Prostate gland (tissue), 2 donors: ENCODE data around the gene SKAP2.

ENCODE experiments used
- POLR2A ChIP-seq: fragments of 450-650 bp; IDR thresholded peaks from one replicate; pipeline ENCODE4 v1.6.1; 2016; ENCODE audit warnings: antibody characterized with exemption, mild to moderate bottlenecking
- TF ChIP-seq, protein P1 (sequence below), 4 experiments: fragments of 200-600 bp in 2 of 4; fragments of 450-650 bp in 2 of 4; sonication (generic) in 2 of 4; IDR thresholded peaks; 1 replicate in 3 of 4; 2 replicates in 1 of 4; pipeline ENCODE4 v1.5.1; 2016 to 2019; ENCODE audit warnings: antibody characterized with exemption in 4 of 4, mild to moderate bottlenecking in 2 of 4, moderate library complexity in 2 of 4

- TF ChIP-seq, protein P1, sequence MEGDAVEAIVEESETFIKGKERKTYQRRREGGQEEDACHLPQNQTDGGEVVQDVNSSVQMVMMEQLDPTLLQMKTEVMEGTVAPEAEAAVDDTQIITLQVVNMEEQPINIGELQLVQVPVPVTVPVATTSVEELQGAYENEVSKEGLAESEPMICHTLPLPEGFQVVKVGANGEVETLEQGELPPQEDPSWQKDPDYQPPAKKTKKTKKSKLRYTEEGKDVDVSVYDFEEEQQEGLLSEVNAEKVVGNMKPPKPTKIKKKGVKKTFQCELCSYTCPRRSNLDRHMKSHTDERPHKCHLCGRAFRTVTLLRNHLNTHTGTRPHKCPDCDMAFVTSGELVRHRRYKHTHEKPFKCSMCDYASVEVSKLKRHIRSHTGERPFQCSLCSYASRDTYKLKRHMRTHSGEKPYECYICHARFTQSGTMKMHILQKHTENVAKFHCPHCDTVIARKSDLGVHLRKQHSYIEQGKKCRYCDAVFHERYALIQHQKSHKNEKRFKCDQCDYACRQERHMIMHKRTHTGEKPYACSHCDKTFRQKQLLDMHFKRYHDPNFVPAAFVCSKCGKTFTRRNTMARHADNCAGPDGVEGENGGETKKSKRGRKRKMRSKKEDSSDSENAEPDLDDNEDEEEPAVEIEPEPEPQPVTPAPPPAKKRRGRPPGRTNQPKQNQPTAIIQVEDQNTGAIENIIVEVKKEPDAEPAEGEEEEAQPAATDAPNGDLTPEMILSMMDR (IDR thresholded peaks at IDR 0.05) = no peak
- TF ChIP-seq POLR2A = no peak
Measured at GRCh38 chr7:26898891-26899290, 34.5 kb upstream of the SKAP2 start.
